Ovary (tissue), 9 donors: ENCODE data around the gene IMMP2L. TPM values are rescaled to one million over a fixed set of nuclear protein-coding genes. Genes with fewer than 3 reads are reported as not detected.

ENCODE experiments used
- DNase-seq, 5 donors: peaks; one replicate each; pipeline ENCODE4 v3.0.0-alpha.2; 2019 to 2020
- H3K27ac ChIP-seq, 2 donors: fragments of 200-600 bp; one replicate each; pipeline versions ENCODE4 v1.5.1 to v1.8.0; 2019 to 2022
- H3K27me3 ChIP-seq: fragments of 200-600 bp; one replicate; pipeline ENCODE4 v1.8.0; 2022
- H3K36me3 ChIP-seq: fragments of 200-600 bp; sonication (generic); one replicate; pipeline ENCODE4 v1.5.1; 2019
- H3K4me1 ChIP-seq: one replicate; pipeline ENCODE4 v1.8.1; 2013; ENCODE audit warnings: mild to moderate bottlenecking, moderate library complexity; ENCODE audit not compliant: insufficient read depth
- H3K4me3 ChIP-seq: fragments of 200-600 bp; sonication (generic); one replicate; pipeline ENCODE4 v1.5.1; 2017
- H3K9me3 ChIP-seq, 2 donors: fragments of 200-600 bp in 1 of 2; sonication (generic) in 1 of 2; one replicate each; pipeline versions ENCODE4 v1.5.1 to v1.8.1; 2013 to 2019; ENCODE audit warnings: mild to moderate bottlenecking in 1 of 2, moderate library complexity in 1 of 2
- CTCF ChIP-seq, 3 donors: fragments of 450-650 bp in 2 of 3; fragments of 200-600 bp in 1 of 3; IDR thresholded peaks; one replicate each; pipeline versions ENCODE4 v1.5.1 to v1.8.0; 2016 to 2022; ENCODE audit warnings: antibody characterized with exemption in 3 of 3, mild to moderate bottlenecking in 1 of 3
- EP300 ChIP-seq: sonication (generic); formaldehyde crosslinking; IDR thresholded peaks from one replicate; pipeline ENCODE4 v1.6.1; 2017; ENCODE audit warnings: antibody characterized with exemption
- POLR2A ChIP-seq: fragments of 450-650 bp; IDR thresholded peaks from one replicate; pipeline ENCODE4 v1.6.1; 2017; ENCODE audit warnings: antibody characterized with exemption, mild to moderate bottlenecking, moderate library complexity
- WGBS, 3 donors: extraction: QIAGEN DNeasy Blood & Tissue Kit in 1 of 3; methylation state at CpG; one replicate each; pipeline versions ENCODE4 v1.1.5 to v1.1.7; 2013 to 2017; 5-methylcytosine and 5-hydroxymethylcytosine counted together
- intact Hi-C, 4 donors: fragments of 100-400 bp; cut with DNase I; formaldehyde crosslinking; loops; one replicate each; pipeline versions ENCODE4 v1.11.0 to v1.15.1; 2022 to 2023
- polyA plus RNA-seq, 2 donors: library from polyadenylated mRNA; stranded (reverse); fragments of 200-250 nt in 1 of 2; fragments of 350-450 nt in 1 of 2; fragmentation: Illumina TruSeq in 1 of 2; extraction: RNeasy Lipid Tissue Mini Kit (QIAGEN cat#74804) in 1 of 2; gene quantifications; one replicate each; pipeline ENCODE4 v1.2.3, GENCODE V29; 2013 to 2014
- total RNA-seq, 7 donors: library from RNA; depleted of rRNA in 2 of 7; stranded (reverse); fragments of >200 nt in 2 of 7; fragmentation: NEBNext Ultra II Directional in 3 of 7; extraction: Animal tissue kit (Norgen Biotek cat#: 25700) in 3 of 7; gene quantifications; one replicate each; pipeline versions ENCODE4 v1.1.0 to v1.2.4, GENCODE V29; 2016 to 2023
- donor health status: DM: no; HTN: no; CAD: no; lungs with moderate emphysema.
- donor health status: DM: no; HTN: no; CAD: no.
- donor health status: Bipolar disorder and iron deficiency.
- donor health status: DM: yes; HTN: yes; CAD: no.
- donor health status: DM: no; HTN: no; CAD: no.
- donor health status: DM: yes; HTN: yes; CAD: no.

The IMMP2L gene
- total and polyA plus RNA-seq, 9 donors, result 19.5 to 36.9 (median 29.9) TPM

GRCh38 chr7:111038185-111038584, 524.1 kb downstream of the IMMP2L start:
- no peak for DNase-seq
- H3K4me1 ChIP-seq, result peaks cover 1% of the 10 kb centered on the region
- H3K9me3 ChIP-seq, result no peaks in the 10 kb centered on the region
- intact Hi-C loops, result no loop called here
- WGBS, 3 donors, result 79 to 89% (median 83%) methylated on average over 3 of the region's 3 CpGs
- no peaks in the 10 kb centered on the region for H3K27me3 ChIP-seq
- TF ChIP-seq EP300 (no peak), POLR2A (no peak), CTCF (IDR thresholded peaks at IDR 0.05) (no peak)
- no peaks in the 10 kb centered on the region for H3K36me3 ChIP-seq
- no peak overlapping the region for H3K27ac ChIP-seq
- H3K4me3 ChIP-seq, result no peak overlapping the region

- no peak overlapping the region for H3K27ac ChIP-seq
- DNase-seq, result no peak
- no peaks in the 10 kb centered on the region for H3K9me3 ChIP-seq
- H3K4me1 ChIP-seq, result no peaks in the 10 kb centered on the region
- H3K36me3 ChIP-seq, result no peaks in the 10 kb centered on the region
- H3K4me3 ChIP-seq, result no peak overlapping the region
- WGBS, 3 donors, result 93 to 98% (median 96%) methylated on average over 7 of the region's 7 CpGs
- no peak for TF ChIP-seq CTCF (IDR thresholded peaks at IDR 0.05)
- no peak for TF ChIP-seq POLR2A
- TF ChIP-seq EP300, result no peak
- intact Hi-C loops, result no loop called here
- no peaks in the 10 kb centered on the region for H3K27me3 ChIP-seq
Measured at GRCh38 chr7:111031916-111032315, 530.4 kb downstream of the IMMP2L start.

GRCh38 chr7:111030336-111030735, 532.0 kb downstream of the IMMP2L start:
- TF ChIP-seq POLR2A, result no peak
- TF ChIP-seq EP300, result no peak
- no peak for TF ChIP-seq CTCF (IDR thresholded peaks at IDR 0.05)
- Histone ChIP-seq H3K27me3 (no peaks in the 10 kb centered on the region), H3K4me1 (no peaks in the 10 kb centered on the region), H3K4me3 (no peak overlapping the region), H3K36me3 (no peaks in the 10 kb centered on the region), H3K9me3 (no peaks in the 10 kb centered on the region), H3K27ac (no peak overlapping the region)
- intact Hi-C loops, result no loop called here
- no peak for DNase-seq

GRCh38 chr7:111029574-111030251, 532.6 kb downstream of the IMMP2L start:
- WGBS, 3 donors, result 60 to 62% (median 62%) methylated on average over 1 of the region's 1 CpG
- DNase-seq, result no peak

More at GRCh38 chr7:111029574-111030251, 532.6 kb downstream of the IMMP2L start:
- no peak overlapping the region for H3K27ac ChIP-seq
- H3K27me3 ChIP-seq, result no peaks in the 10 kb centered on the region
- H3K9me3 ChIP-seq, result no peaks in the 10 kb centered on the region
- no peaks in the 10 kb centered on the region for H3K36me3 ChIP-seq
- H3K4me1 ChIP-seq, result no peaks in the 10 kb centered on the region
- intact Hi-C loops, result no loop called here
- TF ChIP-seq CTCF (IDR thresholded peaks at IDR 0.05) (no peak), EP300 (no peak), POLR2A (no peak)
- no peak overlapping the region for H3K4me3 ChIP-seq
